ENCODE measurements around the gene SLC25A5. TPM values are rescaled to one million over a fixed set of nuclear protein-coding genes. Genes with fewer than 3 reads are reported as not detected.

The SLC25A5 gene
- polyA plus RNA-seq, 1 donor from 2014 or later, result 158 TPM

DNA sequence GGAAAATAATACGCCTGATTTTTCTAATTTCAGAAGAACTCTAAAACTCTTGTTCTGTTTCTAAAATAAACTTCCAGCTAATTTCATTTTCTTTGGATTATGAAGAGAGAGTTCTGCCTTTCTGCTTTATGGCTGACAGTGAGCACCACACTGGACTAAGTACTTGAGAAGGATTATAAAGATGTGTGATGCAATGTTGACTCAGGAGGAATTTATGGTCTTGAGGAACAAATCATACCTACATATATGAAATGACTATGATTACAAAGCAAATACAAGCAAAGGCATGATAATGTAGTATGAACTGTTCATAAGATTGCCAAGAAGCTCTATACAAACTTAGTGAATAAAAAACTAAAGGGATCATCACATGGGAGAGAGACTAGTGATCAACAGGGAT is 13.0 kb upstream of the SLC25A5 start:
- Histone ChIP-seq H3K9ac (ENCODE audit: low read length) (no peak overlapping the region), H3F3A (ENCODE audit: insufficient read depth, low read length, poor library complexity, severe bottlenecking) (no peaks in the 10 kb centered on the region), H3K36me3 (ENCODE audit: insufficient read depth, low read length) (no peaks in the 10 kb centered on the region), H4K20me1 (ENCODE audit: insufficient read depth) (no peaks in the 10 kb centered on the region), H3K27ac (ENCODE audit: low read length) (no peak overlapping the region), H3K9me3 (ENCODE audit: low read length) (no peaks in the 10 kb centered on the region), H3K79me2 (replicated peaks; ENCODE audit: insufficient read depth, low read length) (no peaks in the 10 kb centered on the region), H3K4me2 (ENCODE audit: low read length) (no peak overlapping the region), H3K27me3 (ENCODE audit: insufficient read depth, low read depth, low read length) (no peaks in the 10 kb centered on the region), H2AFZ (ENCODE audit: low read depth, low read length) (no peak overlapping the region), H3K9me2 (ENCODE audit: insufficient read depth, low read length) (no peaks in the 10 kb centered on the region), H3K4me3 (ENCODE audit: low read length) (no peak overlapping the region)
- TF ChIP-seq POLR2AphosphoS5 (IDR thresholded peaks at IDR 0.05) (no peak), RAD21 (conservative IDR thresholded peaks at IDR 0.05) (no peak), EP300 (conservative IDR thresholded peaks at IDR 0.05; ENCODE audit: poor library complexity, severe bottlenecking) (no peak), MXI1 (conservative IDR thresholded peaks at IDR 0.05; ENCODE audit: poor library complexity, severe bottlenecking) (no peak)
- TF ChIP-seq, protein P1, sequence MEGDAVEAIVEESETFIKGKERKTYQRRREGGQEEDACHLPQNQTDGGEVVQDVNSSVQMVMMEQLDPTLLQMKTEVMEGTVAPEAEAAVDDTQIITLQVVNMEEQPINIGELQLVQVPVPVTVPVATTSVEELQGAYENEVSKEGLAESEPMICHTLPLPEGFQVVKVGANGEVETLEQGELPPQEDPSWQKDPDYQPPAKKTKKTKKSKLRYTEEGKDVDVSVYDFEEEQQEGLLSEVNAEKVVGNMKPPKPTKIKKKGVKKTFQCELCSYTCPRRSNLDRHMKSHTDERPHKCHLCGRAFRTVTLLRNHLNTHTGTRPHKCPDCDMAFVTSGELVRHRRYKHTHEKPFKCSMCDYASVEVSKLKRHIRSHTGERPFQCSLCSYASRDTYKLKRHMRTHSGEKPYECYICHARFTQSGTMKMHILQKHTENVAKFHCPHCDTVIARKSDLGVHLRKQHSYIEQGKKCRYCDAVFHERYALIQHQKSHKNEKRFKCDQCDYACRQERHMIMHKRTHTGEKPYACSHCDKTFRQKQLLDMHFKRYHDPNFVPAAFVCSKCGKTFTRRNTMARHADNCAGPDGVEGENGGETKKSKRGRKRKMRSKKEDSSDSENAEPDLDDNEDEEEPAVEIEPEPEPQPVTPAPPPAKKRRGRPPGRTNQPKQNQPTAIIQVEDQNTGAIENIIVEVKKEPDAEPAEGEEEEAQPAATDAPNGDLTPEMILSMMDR (IDR thresholded peaks at IDR 0.05; ENCODE audit: poor library complexity, severe bottlenecking), result no peak

DNA sequence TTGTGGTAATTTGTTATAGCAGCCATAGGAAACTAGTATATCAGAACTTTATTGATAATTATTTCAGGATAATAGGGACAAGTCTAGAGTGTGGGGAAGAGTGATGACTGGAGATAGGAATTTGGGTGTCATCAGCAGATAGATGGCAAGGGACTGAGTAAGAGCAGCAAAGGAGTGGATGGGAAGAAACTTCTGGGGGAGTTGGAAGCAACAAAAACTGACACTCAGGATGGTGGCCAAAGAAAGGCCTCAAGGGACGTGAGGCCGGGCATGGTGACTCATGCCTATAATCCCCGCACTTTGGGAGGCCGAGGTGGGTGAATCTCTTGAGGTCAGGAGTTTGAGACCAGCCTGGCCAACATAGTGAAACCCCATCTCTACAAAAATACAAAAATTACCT is 9.1 kb upstream of the SLC25A5 start:
- no peaks in the 10 kb centered on the region for H3K27me3 ChIP-seq (ENCODE audit: insufficient read depth, low read depth, low read length)
- no peaks in the 10 kb centered on the region for H3K79me2 ChIP-seq (replicated peaks; ENCODE audit: insufficient read depth, low read length)
- no peaks in the 10 kb centered on the region for H3K9me3 ChIP-seq (ENCODE audit: low read length)
- H3K9me2 ChIP-seq (ENCODE audit: insufficient read depth, low read length), result no peaks in the 10 kb centered on the region
- no peak overlapping the region for H3K4me3 ChIP-seq (ENCODE audit: low read length)
- H3K9ac ChIP-seq (ENCODE audit: low read length), result no peak overlapping the region
- no peaks in the 10 kb centered on the region for H3K36me3 ChIP-seq (ENCODE audit: insufficient read depth, low read length)
- H3K4me2 ChIP-seq (ENCODE audit: low read length), result no peak overlapping the region
- no peaks in the 10 kb centered on the region for H3F3A ChIP-seq (ENCODE audit: insufficient read depth, low read length, poor library complexity, severe bottlenecking)
- H4K20me1 ChIP-seq (ENCODE audit: insufficient read depth), result no peaks in the 10 kb centered on the region
- no peak overlapping the region for H2AFZ ChIP-seq (ENCODE audit: low read depth, low read length)
- TF ChIP-seq, protein P2, sequence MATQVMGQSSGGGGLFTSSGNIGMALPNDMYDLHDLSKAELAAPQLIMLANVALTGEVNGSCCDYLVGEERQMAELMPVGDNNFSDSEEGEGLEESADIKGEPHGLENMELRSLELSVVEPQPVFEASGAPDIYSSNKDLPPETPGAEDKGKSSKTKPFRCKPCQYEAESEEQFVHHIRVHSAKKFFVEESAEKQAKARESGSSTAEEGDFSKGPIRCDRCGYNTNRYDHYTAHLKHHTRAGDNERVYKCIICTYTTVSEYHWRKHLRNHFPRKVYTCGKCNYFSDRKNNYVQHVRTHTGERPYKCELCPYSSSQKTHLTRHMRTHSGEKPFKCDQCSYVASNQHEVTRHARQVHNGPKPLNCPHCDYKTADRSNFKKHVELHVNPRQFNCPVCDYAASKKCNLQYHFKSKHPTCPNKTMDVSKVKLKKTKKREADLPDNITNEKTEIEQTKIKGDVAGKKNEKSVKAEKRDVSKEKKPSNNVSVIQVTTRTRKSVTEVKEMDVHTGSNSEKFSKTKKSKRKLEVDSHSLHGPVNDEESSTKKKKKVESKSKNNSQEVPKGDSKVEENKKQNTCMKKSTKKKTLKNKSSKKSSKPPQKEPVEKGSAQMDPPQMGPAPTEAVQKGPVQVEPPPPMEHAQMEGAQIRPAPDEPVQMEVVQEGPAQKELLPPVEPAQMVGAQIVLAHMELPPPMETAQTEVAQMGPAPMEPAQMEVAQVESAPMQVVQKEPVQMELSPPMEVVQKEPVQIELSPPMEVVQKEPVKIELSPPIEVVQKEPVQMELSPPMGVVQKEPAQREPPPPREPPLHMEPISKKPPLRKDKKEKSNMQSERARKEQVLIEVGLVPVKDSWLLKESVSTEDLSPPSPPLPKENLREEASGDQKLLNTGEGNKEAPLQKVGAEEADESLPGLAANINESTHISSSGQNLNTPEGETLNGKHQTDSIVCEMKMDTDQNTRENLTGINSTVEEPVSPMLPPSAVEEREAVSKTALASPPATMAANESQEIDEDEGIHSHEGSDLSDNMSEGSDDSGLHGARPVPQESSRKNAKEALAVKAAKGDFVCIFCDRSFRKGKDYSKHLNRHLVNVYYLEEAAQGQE (IDR thresholded peaks at IDR 0.05; ENCODE audit: borderline replicate concordance), result no peak
- no peak for TF ChIP-seq POLR2AphosphoS5 (IDR thresholded peaks at IDR 0.05)
- no peak for TF ChIP-seq SMC3 (conservative IDR thresholded peaks at IDR 0.05; ENCODE audit: poor library complexity)
- no peak overlapping the region for H3K27ac ChIP-seq (ENCODE audit: low read length)

DNA sequence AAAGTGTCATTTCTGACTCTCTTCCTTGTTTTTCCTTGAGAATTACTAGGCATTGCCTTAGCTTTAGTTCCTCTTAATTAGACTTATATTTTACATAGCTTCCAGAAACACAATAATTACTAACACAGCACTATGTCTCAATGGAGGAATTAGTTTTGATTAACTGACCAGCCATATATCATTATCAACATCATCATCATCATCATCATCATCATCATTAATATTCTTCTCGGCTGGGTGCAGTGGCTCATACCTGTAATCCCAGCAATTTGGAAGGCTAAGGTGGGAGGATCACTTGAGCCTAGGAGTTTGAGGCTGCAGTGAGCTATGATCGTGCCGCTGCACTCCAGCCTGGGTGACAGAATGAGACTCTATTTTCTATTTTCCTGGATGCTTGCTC is 2.7 kb upstream of the SLC25A5 start:
- Histone ChIP-seq H3K4me2 (ENCODE audit: low read length) (no peak overlapping the region), H3K9ac (ENCODE audit: low read length) (no peak overlapping the region), H2AFZ (ENCODE audit: low read depth, low read length) (no peak overlapping the region), H3K36me3 (ENCODE audit: insufficient read depth, low read length) (no peaks in the 10 kb centered on the region), H4K20me1 (ENCODE audit: insufficient read depth) (no peaks in the 10 kb centered on the region), H3K9me2 (ENCODE audit: insufficient read depth, low read length) (no peaks in the 10 kb centered on the region), H3K9me3 (ENCODE audit: low read length) (no peaks in the 10 kb centered on the region), H3K79me2 (replicated peaks; ENCODE audit: insufficient read depth, low read length) (no peaks in the 10 kb centered on the region), H3K27me3 (ENCODE audit: insufficient read depth, low read depth, low read length) (no peaks in the 10 kb centered on the region), H3F3A (ENCODE audit: insufficient read depth, low read length, poor library complexity, severe bottlenecking) (no peaks in the 10 kb centered on the region), H3K4me3 (ENCODE audit: low read length) (no peak overlapping the region), H3K27ac (ENCODE audit: low read length) (no peak overlapping the region)
- TF ChIP-seq, protein P1 (IDR thresholded peaks at IDR 0.05; ENCODE audit: poor library complexity, severe bottlenecking), result no peak
- TF ChIP-seq TAF1 (IDR thresholded peaks at IDR 0.05; ENCODE audit: low read depth), result no peak
- no peak for TF ChIP-seq RAD21 (conservative IDR thresholded peaks at IDR 0.05)
- TF ChIP-seq, protein P2 (IDR thresholded peaks at IDR 0.05; ENCODE audit: borderline replicate concordance), result no peak
- TF ChIP-seq SMC3 (conservative IDR thresholded peaks at IDR 0.05; ENCODE audit: poor library complexity), result no peak
- no peak for TF ChIP-seq POLR2AphosphoS5 (IDR thresholded peaks at IDR 0.05)
- no peak for TF ChIP-seq EZH2 (IDR thresholded peaks at IDR 0.05; ENCODE audit: borderline replicate concordance, insufficient read depth, low read length, poor library complexity, severe bottlenecking)
